Inflammatory macrophage treated with lipopolysaccharide for 1 hour (primary cell): ENCODE measurements around the gene RPL38.

Experiments
- DNase-seq, 2 donors: peaks; one replicate each; pipeline ENCODE4 v3.0.0-alpha.2; 2020 to 2022

The RPL38 gene

GRCh38 chr17:74230896-74231295 lies 27.4 kb downstream of the RPL38 start:
- DNase-seq, result no peak

GRCh38 chr17:74231928-74232907 lies 28.7 kb downstream of the RPL38 start:
- DNase-seq, result peak; percentile 53 to 69

- DNase-seq, result no peak
Measured at GRCh38 chr17:74233937-74234336, 30.5 kb downstream of the RPL38 start.

- peak; percentile 58 to 63 for DNase-seq
Measured at GRCh38 chr17:74234486-74234885, 31.0 kb downstream of the RPL38 start.

GRCh38 chr17:74235040-74235581 lies 31.6 kb downstream of the RPL38 start:
- peak; percentile 62 to 68 for DNase-seq

GRCh38 chr17:74235911-74236371 lies 32.5 kb downstream of the RPL38 start:
- DNase-seq, result no peak

GRCh38 chr17:74237321-74237720 lies 33.8 kb downstream of the RPL38 start:
- DNase-seq, result no peak

GRCh38 chr17:74239172-74239571 lies 35.7 kb downstream of the RPL38 start:
- peak; percentile 90 to 92 for DNase-seq

GRCh38 chr17:74240618-74241205 lies 37.2 kb downstream of the RPL38 start:
- DNase-seq, result peak; percentile 63 to 83

- peak; percentile 92 to 96 for DNase-seq
Measured at GRCh38 chr17:74241431-74241830, 38.0 kb downstream of the RPL38 start.

- DNase-seq, result peak in 1 of 2 donors; percentile 15
Measured at GRCh38 chr17:74241847-74242246, 38.4 kb downstream of the RPL38 start.

GRCh38 chr17:74243013-74243755 lies 39.7 kb downstream of the RPL38 start:
- no peak for DNase-seq

- no peak for DNase-seq
Measured at GRCh38 chr17:74244128-74244527, 40.6 kb downstream of the RPL38 start.

GRCh38 chr17:74244548-74244947 lies 41.1 kb downstream of the RPL38 start:
- DNase-seq, result no peak

GRCh38 chr17:74245145-74245831 lies 41.8 kb downstream of the RPL38 start:
- no peak for DNase-seq

- peak; percentile 49 to 71 for DNase-seq
Measured at GRCh38 chr17:74245871-74246270, 42.4 kb downstream of the RPL38 start.

GRCh38 chr17:74249590-74250270 lies 46.3 kb downstream of the RPL38 start:
- DNase-seq, result no peak

GRCh38 chr17:74250324-74250995 lies 47.0 kb downstream of the RPL38 start:
- no peak for DNase-seq

- no peak for DNase-seq
Measured at GRCh38 chr17:74251051-74251450, 47.6 kb downstream of the RPL38 start.

- DNase-seq, result no peak
Measured at GRCh38 chr17:74251569-74251968, 48.1 kb downstream of the RPL38 start.

- DNase-seq, result no peak
Measured at GRCh38 chr17:74252211-74252610, 48.7 kb downstream of the RPL38 start.
